Gastrocnemius medialis (tissue), 4 donors: ENCODE results near the gene OTX1.

Experiments used
- CTCF ChIP-seq, 5 experiments: fragments of 450-650 bp in 3 of 5; fragments of 200-600 bp in 2 of 5; sonication (generic) in 2 of 5; IDR thresholded peaks in 4 of 5; conservative IDR thresholded peaks in 1 of 5; 1 replicate in 4 of 5; 2 replicates in 1 of 5; pipeline ENCODE4 v1.5.1; 2016 to 2019; ENCODE audit warnings: antibody characterized with exemption in 5 of 5, mild to moderate bottlenecking in 3 of 5, moderate library complexity in 3 of 5
- POLR2A ChIP-seq, 2 donors: fragments of 450-650 bp; IDR thresholded peaks; one replicate each; pipeline ENCODE4 v1.6.1; 2017; ENCODE audit warnings: antibody characterized with exemption in 2 of 2, mild to moderate bottlenecking in 2 of 2, moderate library complexity in 2 of 2

- no peak for TF ChIP-seq CTCF (IDR thresholded peaks at IDR 0.05 in 4 of 5, conservative IDR thresholded peaks at IDR 0.05 in 1 of 5)
- TF ChIP-seq POLR2A (IDR thresholded peaks at IDR 0.05) = no peak
Measured at GRCh38 chr2:63059793-63060471, 9.3 kb downstream of the OTX1 start.
